ENCODE measurements around the gene PSTPIP1.

DNA sequence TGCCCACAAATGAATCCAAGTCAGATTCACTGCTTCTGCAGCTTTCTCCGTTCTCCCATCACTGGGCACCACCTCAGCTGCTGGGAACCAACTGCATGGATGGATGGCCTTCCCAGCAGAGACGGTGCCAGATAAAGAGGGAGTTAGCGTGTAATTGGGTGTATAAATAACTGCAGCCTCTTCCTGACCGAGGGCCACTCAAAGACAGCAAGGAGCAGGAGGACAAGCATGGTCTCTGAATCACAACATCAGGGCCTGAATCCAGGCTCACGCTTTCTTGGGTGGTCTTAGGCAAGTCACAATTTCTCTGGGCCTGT, 44.2 kb downstream of the PSTPIP1 start:
- TF ChIP-seq POLR2A (IDR thresholded peaks at IDR 0.05) (no peak), CTCF (IDR thresholded peaks at IDR 0.05) (no peak)

Data from esophagus squamous epithelium (tissue), 4 donors.